IPS-20b (cell line): ENCODE results near the gene IFITM5.
"Not testable (repeated sequence)": the region's sequence is repeated elsewhere in the genome, so short reads cannot be mapped to it uniquely, and the experiment has no call there.

Experiments used
- H3K27ac ChIP-seq: one replicate; pipeline ENCODE4 v1.5.1; 2013; ENCODE audit warnings: low read length
- H3K27me3 ChIP-seq: 2 replicates; pipeline ENCODE4 v1.6.1; 2013; ENCODE audit warnings: mild to moderate bottlenecking, low read length, inconsistent platforms; ENCODE audit not compliant: insufficient read depth
- H3K36me3 ChIP-seq: 2 replicates; pipeline ENCODE4 v1.6.1; 2013; ENCODE audit warnings: low read depth, mild to moderate bottlenecking, inconsistent platforms, low read length, moderate library complexity; ENCODE audit not compliant: insufficient read depth
- H3K4me1 ChIP-seq: 2 replicates; pipeline ENCODE4 v1.6.1; 2013; ENCODE audit warnings: mild to moderate bottlenecking, control low read depth, inconsistent platforms, low read length, moderate library complexity; ENCODE audit not compliant: insufficient read depth
- H3K4me3 ChIP-seq: 2 replicates; pipeline ENCODE4 v1.5.1; 2013; ENCODE audit warnings: mild to moderate bottlenecking, low read length, inconsistent platforms
- H3K9ac ChIP-seq: 2 replicates; pipeline ENCODE4 v1.6.1; 2013; ENCODE audit warnings: low read depth, mild to moderate bottlenecking, inconsistent platforms, low read length, moderate library complexity
- H3K9me3 ChIP-seq: 2 replicates; pipeline ENCODE4 v1.6.1; 2013; ENCODE audit warnings: mild to moderate bottlenecking, low read depth, low read length, inconsistent platforms; ENCODE audit not compliant: insufficient read depth

The IFITM5 gene

DNA sequence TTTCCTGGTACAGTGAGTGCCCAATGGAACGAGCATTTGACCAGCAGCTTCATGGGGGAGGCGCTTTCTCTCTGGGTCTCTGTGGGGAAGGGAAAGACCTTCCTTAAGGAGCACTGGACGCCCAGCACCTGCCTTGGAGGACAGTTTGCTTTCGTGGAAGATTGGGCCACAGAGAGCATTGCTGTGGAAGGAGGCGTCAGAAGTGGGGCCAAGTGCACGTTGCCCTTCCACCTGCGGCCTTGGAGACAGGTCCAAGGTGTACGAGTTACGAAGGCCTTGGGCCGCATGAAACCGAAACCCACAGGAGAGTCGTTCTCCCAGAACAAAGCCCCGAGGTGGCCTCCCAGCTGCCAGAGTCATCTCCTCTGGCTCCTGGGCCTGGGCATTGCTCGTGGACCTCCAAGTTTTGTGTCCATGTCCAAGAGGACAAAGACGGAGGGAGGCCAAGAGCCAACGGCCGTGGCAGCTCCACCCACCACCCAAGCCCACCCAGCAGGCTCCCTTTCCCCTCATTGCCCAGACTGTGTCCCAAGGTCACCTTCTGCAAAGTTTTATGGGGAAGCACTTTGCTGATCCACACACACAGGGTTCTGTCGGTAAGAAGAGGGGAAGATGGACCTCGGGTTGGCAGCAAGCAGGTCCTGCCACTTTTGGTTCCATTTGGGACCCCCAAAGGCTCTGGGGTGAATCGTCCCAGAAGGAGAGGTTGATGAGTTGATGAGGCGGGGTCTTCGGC, 27.0 kb downstream of the IFITM5 start:
- no peak overlapping the region for H3K9ac ChIP-seq
- H3K27ac ChIP-seq, result no peak overlapping the region

GRCh38 chr11:271319-271715, 28.0 kb downstream of the IFITM5 start:
- Histone ChIP-seq H3K9ac (no peak overlapping the region), H3K4me3 (no peak overlapping the region), H3K9me3 (peaks cover 3% of the 10 kb centered on the region), H3K27me3 (0 out of 2 replicates have a peak, but pooled peaks cover 5% of the 10 kb centered on the region), H3K4me1 (peaks cover 5% of the 10 kb centered on the region; the same call in 1 of the 2 replicates), H3K27ac (no peak overlapping the region), H3K36me3 (no peaks in the 10 kb centered on the region)

More for the DNA sequence above, 27.0 kb downstream of the IFITM5 start:
- H3K36me3 ChIP-seq, result no peaks in the 10 kb centered on the region
- peaks cover 5% of the 10 kb centered on the region; the same call in 1 of the 2 replicates for H3K4me1 ChIP-seq
- no peaks in the 10 kb centered on the region for H3K9me3 ChIP-seq
- H3K27me3 ChIP-seq, result 0 out of 2 replicates have a peak, but pooled peaks cover 5% of the 10 kb centered on the region
- H3K4me3 ChIP-seq, result no peak overlapping the region

- H3K4me1 ChIP-seq, result peaks cover 5% of the 10 kb centered on the region; the same call in 1 of the 2 replicates
- peaks cover 3% of the 10 kb centered on the region for H3K9me3 ChIP-seq
- H3K9ac ChIP-seq, result no peak overlapping the region
- H3K27ac ChIP-seq, result no peak overlapping the region
- no peak overlapping the region for H3K4me3 ChIP-seq
- H3K36me3 ChIP-seq, result no peaks in the 10 kb centered on the region
- 0 out of 2 replicates have a peak, but pooled peaks cover 5% of the 10 kb centered on the region for H3K27me3 ChIP-seq
These were observed 28.6 kb downstream of the IFITM5 start for GRCh38 chr11:270451-271318.

DNA sequence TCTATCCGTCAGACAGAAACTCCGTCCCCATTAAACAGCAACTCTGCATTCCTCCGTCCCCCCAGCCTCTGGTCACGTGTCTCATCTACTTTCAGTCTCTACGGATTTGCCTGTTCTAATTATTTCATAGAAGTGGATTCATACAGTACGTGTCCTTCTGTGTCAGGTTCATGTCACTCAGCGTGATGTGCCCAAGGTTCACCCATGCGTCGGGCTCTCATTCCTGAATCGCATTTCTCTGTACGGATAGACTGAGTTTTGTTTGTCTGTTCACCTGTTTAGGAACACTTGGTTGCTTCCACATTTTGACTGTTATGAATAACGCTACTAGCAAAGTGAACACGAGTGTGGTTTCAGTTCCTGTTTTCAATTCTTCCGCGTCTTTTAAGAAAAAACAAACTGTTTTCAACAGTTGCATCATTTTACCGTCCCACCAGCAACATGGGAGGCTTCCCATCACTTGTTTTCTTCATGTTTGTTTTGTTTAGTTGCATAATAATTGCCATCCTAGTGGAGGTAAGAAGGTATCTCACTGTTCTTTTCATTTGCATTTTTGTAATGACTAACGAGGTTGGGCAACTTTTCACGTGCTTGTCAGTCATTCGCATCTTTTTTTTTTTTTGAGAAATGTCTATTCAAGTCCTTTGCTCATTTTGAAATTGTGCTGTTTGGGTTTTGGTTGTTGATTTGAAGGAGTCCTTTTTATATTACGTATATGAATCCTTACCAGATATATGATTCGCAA, 30.0 kb downstream of the IFITM5 start:
- Histone ChIP-seq H3K9ac (peak overlapping the region; percentile 70; the same call in 1 of the 2 replicates), H3K27me3 (0 out of 2 replicates have a peak, but pooled peaks cover 5% of the 10 kb centered on the region), H3K4me1 (peaks cover 5% of the 10 kb centered on the region; the same call in 1 of the 2 replicates), H3K36me3 (no peaks in the 10 kb centered on the region), H3K27ac (no peak overlapping the region), H3K9me3 (peaks cover 3% of the 10 kb centered on the region), H3K4me3 (peak overlapping the region; percentile 55; the same call in 1 of the 2 replicates)

DNA sequence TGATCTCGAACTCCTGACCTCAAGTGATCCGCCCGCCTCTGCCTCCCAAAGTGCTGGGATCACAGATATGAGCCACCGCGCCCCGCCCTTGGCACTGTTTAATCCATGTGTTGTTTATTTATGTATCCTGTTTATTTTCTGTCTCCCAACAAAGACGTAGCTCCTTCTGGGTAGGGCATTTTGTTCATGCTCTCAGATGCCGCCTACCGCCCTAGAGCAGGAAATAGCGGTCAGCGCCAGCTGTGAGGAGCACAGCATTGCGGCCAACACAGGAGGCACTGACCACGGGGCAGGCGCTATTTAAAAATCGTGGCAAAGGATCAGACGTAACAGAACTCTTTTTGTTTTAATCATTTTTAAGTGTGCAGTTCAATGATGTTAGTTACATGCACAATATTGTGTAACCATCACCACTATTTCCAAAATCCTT, 30.6 kb downstream of the IFITM5 start:
- Histone ChIP-seq H3K4me3 (peak overlapping the region; percentile 55; the same call in 1 of the 2 replicates), H3K9ac (peak overlapping the region; percentile 70; the same call in 1 of the 2 replicates)
- not testable (repeated sequence) for H3K9me3 ChIP-seq, H3K27ac ChIP-seq, H3K36me3 ChIP-seq, H3K27me3 ChIP-seq, H3K4me1 ChIP-seq

GRCh38 chr11:267491-267994, 31.8 kb downstream of the IFITM5 start:
- H3K4me3 ChIP-seq, result peak overlapping the region; percentile 43; the same call in 1 of the 2 replicates
- H3K27me3 ChIP-seq, result 0 out of 2 replicates have a peak, but pooled peaks cover 5% of the 10 kb centered on the region
- H3K9me3 ChIP-seq, result peaks cover 3% of the 10 kb centered on the region
- no peaks in the 10 kb centered on the region for H3K36me3 ChIP-seq
- H3K9ac ChIP-seq, result no peak overlapping the region
- H3K4me1 ChIP-seq, result peaks cover 5% of the 10 kb centered on the region; the same call in 1 of the 2 replicates
- no peak overlapping the region for H3K27ac ChIP-seq

- Histone ChIP-seq H3K36me3 (no peaks in the 10 kb centered on the region), H3K4me1 (peaks cover 5% of the 10 kb centered on the region; the same call in 1 of the 2 replicates), H3K27ac (no peak overlapping the region), H3K9me3 (peaks cover 3% of the 10 kb centered on the region), H3K27me3 (0 out of 2 replicates have a peak, but pooled peaks cover 5% of the 10 kb centered on the region), H3K4me3 (no peak overlapping the region), H3K9ac (no peak overlapping the region)
These were observed 32.5 kb downstream of the IFITM5 start for GRCh38 chr11:266676-267439.

DNA sequence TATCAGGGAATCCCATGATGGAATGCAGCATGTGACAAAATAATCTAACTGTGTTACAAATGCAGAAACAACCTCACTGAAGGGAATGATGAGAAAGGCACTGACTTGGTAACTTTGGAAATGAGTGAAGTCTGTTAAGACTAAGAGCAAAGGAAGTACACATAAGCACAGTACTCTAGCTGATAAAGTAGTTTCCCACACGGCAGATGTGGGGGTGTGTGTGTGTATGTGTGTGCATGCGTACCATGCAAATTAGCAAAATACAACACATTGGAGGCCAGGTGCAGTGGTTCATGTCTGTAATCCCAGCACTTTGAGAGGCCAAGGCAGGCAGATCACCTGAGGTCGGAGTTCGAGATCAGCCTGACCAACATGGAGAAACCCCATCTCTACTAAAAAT, 37.7 kb downstream of the IFITM5 start:
- Histone ChIP-seq H3K4me1 (no peaks in the 10 kb centered on the region), H3K27ac (no peak overlapping the region), H3K4me3 (no peak overlapping the region), H3K27me3 (no peaks in the 10 kb centered on the region), H3K9ac (no peak overlapping the region), H3K9me3 (peaks cover 1% of the 10 kb centered on the region), H3K36me3 (no peaks in the 10 kb centered on the region)

DNA sequence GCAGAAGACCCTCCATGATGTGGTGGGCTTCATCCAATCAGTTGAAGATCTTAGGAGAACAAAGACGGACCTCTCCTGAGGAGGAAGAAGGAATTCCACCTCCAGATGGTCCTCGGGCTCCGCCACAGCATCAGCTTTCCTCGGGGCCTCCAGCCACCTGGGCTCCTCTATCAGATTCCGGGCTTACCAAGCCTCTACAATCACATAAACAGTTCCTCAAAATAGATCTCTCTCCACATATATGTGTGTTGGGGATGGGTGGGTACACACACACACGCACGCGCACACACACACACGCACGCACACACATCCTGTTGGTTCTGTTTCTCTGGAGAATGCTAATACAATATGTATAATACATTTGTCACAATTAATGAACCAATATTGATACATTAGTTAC, 39.9 kb downstream of the IFITM5 start:
- H3K27me3 ChIP-seq, result no peaks in the 10 kb centered on the region
- no peak overlapping the region for H3K9ac ChIP-seq
- H3K4me1 ChIP-seq, result no peaks in the 10 kb centered on the region
- H3K9me3 ChIP-seq, result no peaks in the 10 kb centered on the region; the same call in 1 of the 2 replicates
- no peak overlapping the region for H3K27ac ChIP-seq
- H3K36me3 ChIP-seq, result no peaks in the 10 kb centered on the region
- H3K4me3 ChIP-seq, result no peak overlapping the region

- no peak overlapping the region for H3K4me3 ChIP-seq
- no peak overlapping the region for H3K9ac ChIP-seq
- H3K27ac ChIP-seq, result no peak overlapping the region
- H3K36me3 ChIP-seq, result peaks cover 9% of the 10 kb centered on the region
- no peaks in the 10 kb centered on the region for H3K27me3 ChIP-seq
- H3K4me1 ChIP-seq, result no peaks in the 10 kb centered on the region
- H3K9me3 ChIP-seq, result no peaks in the 10 kb centered on the region; the same call in 1 of the 2 replicates
These were observed 41.4 kb downstream of the IFITM5 start for GRCh38 chr11:257766-258493.
